A375 (cell line): ENCODE results near the gene ANP32B. TPM values are rescaled to one million over a fixed set of nuclear protein-coding genes. Genes with fewer than 3 reads are reported as not detected.

ENCODE experiments used
- small RNA-seq: library from RNA; depleted of rRNA; stranded (forward); fragments of <200 nt; gene quantifications from one replicate; pipeline ENCODE3, GENCODE V24; 2014
- total RNA-seq: library from RNA; depleted of rRNA; stranded (reverse); fragments of >200 nt; shearing (Covaris generic); gene quantifications from 2 replicates; pipeline ENCODE4 v1.2.3, GENCODE V29; 2014; rRNA removed

ANP32B gene
- 48.0 and 61.6 TPM in 2 replicates for total RNA-seq

GRCh38 chr9:97982683-97983588 lies at the start of gene ANP32B:
TSS of gene ANP32B (plus strand) at chr9:97983341. CDS start at chr9:97983556, 215 bp downstream.

GRCh38 chr9:97938081-97938644 lies 45.0 kb upstream of the ANP32B start, which contains the start of gene HEMGN:
TSS of gene HEMGN (minus strand) at chr9:97938172. CDS start at chr9:97938136, 36 bp downstream.

GRCh38 chr9:98056269-98057137 lies 73.4 kb downstream of the ANP32B start, which contains the start of gene NANS:
TSS of gene NANS (plus strand) at chr9:98056732. CDS start at chr9:98056809, 77 bp downstream.

Small RNA genes within 50 kb of the gene (small RNA-seq; reads per million reads assigned to genes)
- not detected for gene RNU6-918P

Other genes with a start within 250 kb of the ANP32B start
- gene FOXE1, start 130.1 kb upstream of the ANP32B start, total RNA-seq = not detected in 2 replicates
- gene TRMO, start 60.8 kb upstream of the ANP32B start, total RNA-seq = 22.0 and 33.1 TPM in 2 replicates
- not detected in 2 replicates for gene HEMGN, start 45.2 kb upstream of the ANP32B start, total RNA-seq
- 128 and 139 TPM in 2 replicates for gene NANS, start 73.4 kb downstream of the ANP32B start, total RNA-seq
- gene TRIM14, start 135.9 kb downstream of the ANP32B start, total RNA-seq = 13.6 and 21.7 TPM in 2 replicates
- gene CORO2A, start 209.3 kb downstream of the ANP32B start, total RNA-seq = 3.7 and 4.1 TPM in 2 replicates